Right ventricle myocardium inferior (tissue), 1 donor: ENCODE measurements around the gene CSMD2. TPM values are rescaled to one million over a fixed set of nuclear protein-coding genes. Genes with fewer than 3 reads are reported as not detected.

Experiments used
- ATAC-seq: fragments of 200-7000 bp; cut with Tn5 transposase; one replicate; pipeline ENCODE4 v1.9.1; 2020; ENCODE audit warnings: mild to moderate bottlenecking, moderate library complexity
- DNase-seq: peaks from one replicate; pipeline ENCODE4 v3.0.0; 2021; ENCODE audit errors: missing footprints
- intact Hi-C: fragments of 100-400 bp; cut with DNase I; formaldehyde crosslinking; loops from one replicate; pipeline ENCODE4 v1.11.0; 2022
- total RNA-seq: library from RNA; stranded (reverse); fragmentation: NEBNext Ultra II Directional; extraction: Animal tissue kit (Norgen Biotek cat#: 25700); gene quantifications from one replicate; pipeline ENCODE4 v1.2.1, GENCODE V29; 2021
- donor health status: DM: no; HTN: yes; CAD: no; lungs with severe emphysema.

Gene CSMD2
- total RNA-seq, 1 donor from 2014 or later = 0.32 TPM

GRCh38 chr1:33709174-33709782 is 455.8 kb downstream of the CSMD2 start:
- DNase-seq (no peak), ATAC-seq (no peak)
- intact Hi-C loops = no loop called here

GRCh38 chr1:33706634-33707255 is 458.3 kb downstream of the CSMD2 start:
- ATAC-seq (no peak), DNase-seq (no peak)
- intact Hi-C loops = no loop called here

- DNase-seq (no peak), ATAC-seq (no peak)
- intact Hi-C loops = no loop called here
Measured at GRCh38 chr1:33703464-33703863, 461.6 kb downstream of the CSMD2 start.

GRCh38 chr1:33698361-33699035 is 466.5 kb downstream of the CSMD2 start:
- intact Hi-C loops = no loop called here
- DNase-seq (no peak), ATAC-seq (no peak)

- no peak for DNase-seq
- intact Hi-C loops = no loop called here
- no peak for ATAC-seq
Measured at GRCh38 chr1:33697816-33698215, 467.2 kb downstream of the CSMD2 start.

GRCh38 chr1:33696962-33697361 is 468.1 kb downstream of the CSMD2 start:
- intact Hi-C loops = no loop called here
- DNase-seq = no peak
- no peak for ATAC-seq

GRCh38 chr1:33696311-33696710 is 468.7 kb downstream of the CSMD2 start:
- no peak for DNase-seq
- intact Hi-C loops = no loop called here
- no peak for ATAC-seq

GRCh38 chr1:33692206-33693188 is 472.5 kb downstream of the CSMD2 start:
- DNase-seq = no peak
- ATAC-seq = no peak
- intact Hi-C loops = no loop called here

GRCh38 chr1:33687000-33687399 is 478.0 kb downstream of the CSMD2 start:
- intact Hi-C loops = no loop called here
- DNase-seq (no peak), ATAC-seq (no peak)

- ATAC-seq (no peak), DNase-seq (no peak)
- intact Hi-C loops = no loop called here
Measured at GRCh38 chr1:33686551-33686950, 478.5 kb downstream of the CSMD2 start.

- DNase-seq (no peak), ATAC-seq (no peak)
- intact Hi-C loops = no loop called here
Measured at GRCh38 chr1:33685256-33685655, 479.8 kb downstream of the CSMD2 start.

- no peak for ATAC-seq
- intact Hi-C loops = no loop called here
- no peak for DNase-seq
Measured at GRCh38 chr1:33684396-33685179, 480.4 kb downstream of the CSMD2 start.

GRCh38 chr1:33683913-33684312 is 481.1 kb downstream of the CSMD2 start:
- ATAC-seq (peak; percentile 42), DNase-seq (no peak)
- intact Hi-C loops = no loop called here

GRCh38 chr1:33682371-33682770 is 482.7 kb downstream of the CSMD2 start:
- ATAC-seq (no peak), DNase-seq (no peak)
- intact Hi-C loops = no loop called here

- no peak for DNase-seq
- no peak for ATAC-seq
- intact Hi-C loops = no loop called here
Measured at GRCh38 chr1:33680281-33680840, 484.7 kb downstream of the CSMD2 start.

- intact Hi-C loops = no loop called here
- ATAC-seq (peak; percentile 68), DNase-seq (no peak)
Measured at GRCh38 chr1:33670567-33670966, 494.5 kb downstream of the CSMD2 start.

GRCh38 chr1:33668695-33669094 is 496.3 kb downstream of the CSMD2 start:
- no peak for ATAC-seq
- DNase-seq = no peak
- intact Hi-C loops = no loop called here
